Ishikawa (cell line): Measurements from ENCODE around the gene ANKRD11.

Experiments
- CEBPB ChIP-seq: IDR thresholded peaks from 2 replicates; pipeline ENCODE4 v1.6.1; 2012
- CREB1 ChIP-seq: IDR thresholded peaks from 2 replicates; pipeline ENCODE4 v1.6.1; 2012; ENCODE audit warnings: low read depth
- EGR1 ChIP-seq: IDR thresholded peaks from 2 replicates; pipeline ENCODE4 v1.6.1; 2012
- EP300 ChIP-seq: IDR thresholded peaks from 2 replicates; pipeline ENCODE4 v1.6.1; 2012; ENCODE audit warnings: borderline replicate concordance
- FOXM1 ChIP-seq: IDR thresholded peaks from 2 replicates; pipeline ENCODE4 v1.6.1; 2012; ENCODE audit warnings: low read depth, borderline replicate concordance
- MAX ChIP-seq: IDR thresholded peaks from 2 replicates; pipeline ENCODE4 v1.6.1; 2012
- NFIC ChIP-seq: IDR thresholded peaks from 2 replicates; pipeline ENCODE4 v1.6.1; 2012
- RAD21 ChIP-seq: IDR thresholded peaks from 2 replicates; pipeline ENCODE4 v1.6.1; 2012; ENCODE audit warnings: low read depth
- REST ChIP-seq: IDR thresholded peaks from 2 replicates; pipeline ENCODE4 v1.6.1; 2012; ENCODE audit warnings: low read depth, mild to moderate bottlenecking
- TAF1 ChIP-seq: IDR thresholded peaks from 2 replicates; pipeline ENCODE4 v1.6.1; 2012; ENCODE audit warnings: low read depth, mild to moderate bottlenecking
- TCF12 ChIP-seq: IDR thresholded peaks from 2 replicates; pipeline ENCODE4 v1.6.1; 2012; ENCODE audit warnings: low read depth
- TEAD4 ChIP-seq: IDR thresholded peaks from 2 replicates; pipeline ENCODE4 v1.6.1; 2012
- USF1 ChIP-seq: IDR thresholded peaks from 2 replicates; pipeline ENCODE4 v1.6.1; 2012
- YY1 ChIP-seq: IDR thresholded peaks from 2 replicates; pipeline ENCODE4 v1.6.1; 2012; ENCODE audit warnings: low read depth
- ZBTB7A ChIP-seq: IDR thresholded peaks from 2 replicates; pipeline ENCODE4 v1.6.1; 2012; ENCODE audit warnings: low read depth

ANKRD11 gene

GRCh38 chr16:89525146-89525913, 35.0 kb upstream of the ANKRD11 start:
- TF ChIP-seq REST (no peak), MAX (no peak), NFIC (no peak), EGR1 (no peak), RAD21 (no peak), CREB1 (no peak), TCF12 (no peak)

- TF ChIP-seq NFIC (no peak), TCF12 (no peak), CEBPB (no peak), EGR1 (no peak), MAX (no peak), RAD21 (no peak), YY1 (no peak), USF1 (no peak)
Observed at GRCh38 chr16:89523680-89524344, 33.5 kb upstream of the ANKRD11 start.

- TF ChIP-seq EP300 (no peak), REST (no peak), ZBTB7A (no peak), TCF12 (no peak), USF1 (no peak), TEAD4 (no peak)
Observed at GRCh38 chr16:89522287-89522686, 31.9 kb upstream of the ANKRD11 start.

- TF ChIP-seq TCF12 (no peak), TEAD4 (no peak), REST (no peak), FOXM1 (no peak), NFIC (no peak), CREB1 (no peak), EGR1 (no peak), ZBTB7A (no peak), RAD21 (no peak), CEBPB (no peak), USF1 (no peak), MAX (no peak), YY1 (no peak), EP300 (no peak), TAF1 (no peak)
Observed at GRCh38 chr16:89519881-89520280, 29.5 kb upstream of the ANKRD11 start.
